Nephron progenitor cell (in vitro differentiated cells): Measurements from ENCODE around the gene GPS1.

Experiments
- DNase-seq: peaks from one replicate; pipeline ENCODE4 v3.0.0; 2021
- H3K27ac Mint-ChIP-seq: 2 replicates; pipeline ENCODE4 v1.8.0; 2021; ENCODE audit warnings: mild to moderate bottlenecking, moderate library complexity, mixed read lengths
- H3K27me3 Mint-ChIP-seq: 2 replicates; pipeline ENCODE4 v1.8.0; 2021; ENCODE audit warnings: mild to moderate bottlenecking, low read depth, mixed read lengths; ENCODE audit not compliant: poor library complexity
- H3K36me3 Mint-ChIP-seq: 2 replicates; pipeline ENCODE4 v1.8.0; 2021; ENCODE audit warnings: low read depth, mixed read lengths
- H3K4me1 Mint-ChIP-seq: 2 replicates; pipeline ENCODE4 v1.8.0; 2021; ENCODE audit warnings: mixed read lengths
- H3K4me3 Mint-ChIP-seq: 2 replicates; pipeline ENCODE4 v1.8.0; 2021; ENCODE audit warnings: mild to moderate bottlenecking, moderate library complexity, mixed read lengths
- H3K9me3 Mint-ChIP-seq: 2 replicates; pipeline ENCODE4 v1.8.0; 2021; ENCODE audit warnings: mild to moderate bottlenecking, moderate library complexity, mixed read lengths
- TF ChIP-seq, protein P1 (sequence below): fragments of 200-600 bp; sonication (generic); IDR thresholded peaks from 2 replicates; pipeline ENCODE4 v1.5.0; 2021; ENCODE audit warnings: antibody characterized with exemption

The GPS1 gene

GRCh38 chr17:82088838-82089722 is 37.4 kb downstream of the GPS1 start:
- Mint-ChIP-seq H3K4me1 (no peaks in the 10 kb centered on the region), H3K4me3 (no peak overlapping the region), H3K27me3 (no peaks in the 10 kb centered on the region), H3K27ac (no peak overlapping the region), H3K9me3 (no peaks in the 10 kb centered on the region), H3K36me3 (no peaks in the 10 kb centered on the region)
- TF ChIP-seq, protein P1, sequence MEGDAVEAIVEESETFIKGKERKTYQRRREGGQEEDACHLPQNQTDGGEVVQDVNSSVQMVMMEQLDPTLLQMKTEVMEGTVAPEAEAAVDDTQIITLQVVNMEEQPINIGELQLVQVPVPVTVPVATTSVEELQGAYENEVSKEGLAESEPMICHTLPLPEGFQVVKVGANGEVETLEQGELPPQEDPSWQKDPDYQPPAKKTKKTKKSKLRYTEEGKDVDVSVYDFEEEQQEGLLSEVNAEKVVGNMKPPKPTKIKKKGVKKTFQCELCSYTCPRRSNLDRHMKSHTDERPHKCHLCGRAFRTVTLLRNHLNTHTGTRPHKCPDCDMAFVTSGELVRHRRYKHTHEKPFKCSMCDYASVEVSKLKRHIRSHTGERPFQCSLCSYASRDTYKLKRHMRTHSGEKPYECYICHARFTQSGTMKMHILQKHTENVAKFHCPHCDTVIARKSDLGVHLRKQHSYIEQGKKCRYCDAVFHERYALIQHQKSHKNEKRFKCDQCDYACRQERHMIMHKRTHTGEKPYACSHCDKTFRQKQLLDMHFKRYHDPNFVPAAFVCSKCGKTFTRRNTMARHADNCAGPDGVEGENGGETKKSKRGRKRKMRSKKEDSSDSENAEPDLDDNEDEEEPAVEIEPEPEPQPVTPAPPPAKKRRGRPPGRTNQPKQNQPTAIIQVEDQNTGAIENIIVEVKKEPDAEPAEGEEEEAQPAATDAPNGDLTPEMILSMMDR: no peak
- no peak for DNase-seq

GRCh38 chr17:82089723-82090548 is 38.2 kb downstream of the GPS1 start:
- no peaks in the 10 kb centered on the region for H3K36me3 Mint-ChIP-seq
- DNase-seq: no peak
- TF ChIP-seq, protein P1: no peak
- no peak overlapping the region for H3K4me3 Mint-ChIP-seq
- H3K27ac Mint-ChIP-seq: no peak overlapping the region
- no peaks in the 10 kb centered on the region for H3K27me3 Mint-ChIP-seq
- H3K4me1 Mint-ChIP-seq: no peaks in the 10 kb centered on the region
- no peaks in the 10 kb centered on the region for H3K9me3 Mint-ChIP-seq

DNA sequence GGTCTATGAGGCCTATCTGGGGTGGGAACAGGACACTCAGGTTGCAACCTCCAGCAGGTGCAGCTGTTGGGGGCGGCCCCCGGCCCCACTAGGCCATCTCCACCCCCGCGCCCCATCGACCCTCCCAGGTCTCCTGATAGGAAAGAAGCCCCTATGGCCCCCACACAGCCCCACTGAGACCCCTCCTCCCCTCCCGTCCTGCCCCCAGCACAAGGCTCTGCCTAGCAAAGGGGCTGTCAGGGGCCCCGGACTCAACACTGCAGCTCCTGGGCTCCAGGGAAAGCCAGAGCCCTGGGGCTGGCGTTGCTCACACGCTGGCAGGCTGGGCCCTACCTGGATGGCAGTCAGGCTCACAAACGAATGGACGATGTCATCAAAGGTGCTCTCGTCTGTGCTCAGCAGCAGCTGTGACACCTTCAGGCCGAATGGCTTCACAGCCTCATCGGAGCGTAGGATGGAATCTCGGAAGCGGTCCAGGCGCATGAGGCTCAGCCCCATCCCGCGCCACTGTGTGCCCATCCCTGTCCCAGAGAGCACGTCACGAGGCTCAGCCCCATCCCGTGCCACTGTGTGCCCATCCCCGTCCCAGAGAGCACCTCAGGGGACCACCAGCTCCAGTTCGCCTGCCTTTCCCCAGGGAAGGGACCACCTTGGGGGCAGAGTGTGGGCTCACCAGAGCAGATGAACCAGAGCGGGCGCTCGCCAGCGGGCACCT is 39.0 kb downstream of the GPS1 start:
- H3K4me3 Mint-ChIP-seq: no peak overlapping the region
- DNase-seq: no peak
- no peaks in the 10 kb centered on the region for H3K4me1 Mint-ChIP-seq
- H3K9me3 Mint-ChIP-seq: no peaks in the 10 kb centered on the region
- H3K36me3 Mint-ChIP-seq: no peaks in the 10 kb centered on the region
- H3K27ac Mint-ChIP-seq: no peak overlapping the region
- H3K27me3 Mint-ChIP-seq: no peaks in the 10 kb centered on the region
- TF ChIP-seq, protein P1: no peak

- TF ChIP-seq, protein P1: no peak
- Mint-ChIP-seq H3K27ac (no peak overlapping the region), H3K9me3 (no peaks in the 10 kb centered on the region), H3K4me1 (peaks cover 7% of the 10 kb centered on the region), H3K36me3 (no peaks in the 10 kb centered on the region), H3K27me3 (no peaks in the 10 kb centered on the region), H3K4me3 (no peak overlapping the region)
- no peak for DNase-seq
Observed at GRCh38 chr17:82091264-82092066, 39.8 kb downstream of the GPS1 start.

DNA sequence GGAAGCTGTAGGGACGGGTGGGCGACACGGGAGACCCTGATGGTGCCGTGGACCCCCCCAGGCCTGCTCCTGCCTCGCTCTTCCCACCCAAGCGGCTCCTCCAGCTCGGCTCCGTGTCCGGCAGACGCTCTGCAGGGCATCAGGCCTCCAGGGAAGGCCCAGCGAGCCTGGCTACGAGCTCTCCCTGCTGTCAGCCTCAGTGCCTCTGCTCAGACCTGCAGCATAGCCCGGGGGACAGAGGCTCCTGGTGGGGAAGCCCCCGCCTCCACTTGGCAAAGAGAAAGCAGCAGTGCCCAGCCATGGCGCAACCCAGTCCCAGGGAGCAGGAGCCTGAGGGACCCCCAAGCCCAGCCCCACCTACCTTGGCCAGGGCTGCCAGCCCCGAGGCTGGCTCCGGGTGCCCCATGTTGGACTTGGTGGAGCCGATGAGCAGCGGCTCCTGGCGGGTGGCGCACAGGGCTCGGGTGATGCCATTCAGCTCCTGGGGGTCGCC is 40.4 kb downstream of the GPS1 start:
- Mint-ChIP-seq H3K9me3 (no peaks in the 10 kb centered on the region), H3K27me3 (no peaks in the 10 kb centered on the region), H3K4me1 (peaks cover 9% of the 10 kb centered on the region), H3K27ac (no peak overlapping the region), H3K4me3 (no peak overlapping the region), H3K36me3 (no peaks in the 10 kb centered on the region)
- DNase-seq: peak; percentile 3
- TF ChIP-seq, protein P1: no peak
